ENCODE results near the gene CRYGB.

DNA sequence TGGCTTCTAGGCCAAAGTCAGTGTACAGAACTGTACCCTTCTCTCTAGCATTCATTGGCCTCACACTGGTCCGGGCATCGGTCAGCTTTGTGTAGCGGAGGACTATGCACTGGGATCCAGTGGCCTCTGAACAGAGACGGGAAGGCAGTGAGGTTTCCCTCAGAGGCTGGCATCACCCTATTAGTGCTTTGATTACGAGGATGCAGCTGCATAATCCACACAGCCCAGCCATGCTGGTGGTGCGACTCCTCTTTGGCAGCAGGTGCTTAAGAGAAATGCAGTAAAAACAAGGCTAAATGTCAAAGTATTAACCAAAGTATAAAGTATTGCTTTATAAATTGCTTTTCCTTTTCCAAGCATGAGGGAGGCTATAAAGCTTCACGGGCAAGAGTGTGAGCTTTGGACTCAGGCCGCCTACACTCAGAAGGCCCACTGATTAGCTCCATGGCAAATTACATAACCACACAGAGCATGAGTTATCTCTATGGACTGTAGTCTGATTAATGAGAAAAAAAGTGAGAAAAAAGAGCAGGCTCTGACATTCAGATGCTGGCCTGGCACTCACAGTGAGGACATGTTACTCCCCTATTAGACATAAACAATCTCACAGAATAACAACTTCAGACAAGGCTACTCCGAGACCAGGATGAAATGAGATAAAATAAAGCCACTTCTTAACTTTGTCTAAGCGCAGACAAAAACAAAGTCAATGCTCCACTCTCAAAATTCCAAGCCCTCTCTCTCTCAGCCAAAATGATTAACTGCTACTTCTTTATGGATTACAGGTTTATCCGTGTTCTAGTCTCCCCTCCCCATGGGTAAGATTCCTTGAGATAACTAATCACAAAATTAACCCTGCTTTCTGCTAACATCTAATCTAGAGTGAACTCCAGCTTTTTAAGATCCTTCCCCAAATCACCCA lies 9.9 kb downstream of the CRYGB start:
- TF ChIP-seq, protein P1, sequence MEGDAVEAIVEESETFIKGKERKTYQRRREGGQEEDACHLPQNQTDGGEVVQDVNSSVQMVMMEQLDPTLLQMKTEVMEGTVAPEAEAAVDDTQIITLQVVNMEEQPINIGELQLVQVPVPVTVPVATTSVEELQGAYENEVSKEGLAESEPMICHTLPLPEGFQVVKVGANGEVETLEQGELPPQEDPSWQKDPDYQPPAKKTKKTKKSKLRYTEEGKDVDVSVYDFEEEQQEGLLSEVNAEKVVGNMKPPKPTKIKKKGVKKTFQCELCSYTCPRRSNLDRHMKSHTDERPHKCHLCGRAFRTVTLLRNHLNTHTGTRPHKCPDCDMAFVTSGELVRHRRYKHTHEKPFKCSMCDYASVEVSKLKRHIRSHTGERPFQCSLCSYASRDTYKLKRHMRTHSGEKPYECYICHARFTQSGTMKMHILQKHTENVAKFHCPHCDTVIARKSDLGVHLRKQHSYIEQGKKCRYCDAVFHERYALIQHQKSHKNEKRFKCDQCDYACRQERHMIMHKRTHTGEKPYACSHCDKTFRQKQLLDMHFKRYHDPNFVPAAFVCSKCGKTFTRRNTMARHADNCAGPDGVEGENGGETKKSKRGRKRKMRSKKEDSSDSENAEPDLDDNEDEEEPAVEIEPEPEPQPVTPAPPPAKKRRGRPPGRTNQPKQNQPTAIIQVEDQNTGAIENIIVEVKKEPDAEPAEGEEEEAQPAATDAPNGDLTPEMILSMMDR (IDR thresholded peaks at IDR 0.05): no peak
- TF ChIP-seq EZH2 (IDR thresholded peaks at IDR 0.05) (no peak), EZH2phosphoT487 (IDR thresholded peaks at IDR 0.05) (no peak)
